Measurements from ENCODE around the gene CCM2L. TPM values are rescaled to one million over a fixed set of nuclear protein-coding genes. Genes with fewer than 3 reads are reported as not detected.
A peak's percentile ranks its signal among the peaks of the same experiment; 100 is the strongest.

The CCM2L gene
- total RNA-seq (2012; rRNA removed) (not detected in 2 replicates), polyA plus RNA-seq (2012; rRNA removed) (not detected in 2 replicates), Bru-seq, nascent RNA (not detected), BruChase-seq, experiment 1, labeled RNA remaining after a 6-hour chase (percentile 4 among the genes with signal in this experiment), BruChase-seq, experiment 2, labeled RNA remaining after a 2-hour chase (not detected)
- not detected in 2 replicates for polyA plus RNA-seq (2012; cell fraction: cytosol; rRNA removed)
- polyA plus RNA-seq (2012; cell fraction: nucleus; rRNA removed; ENCODE audit: low replicate concordance): not detected in 2 replicates
- long read RNA-seq: 0 reads

DNA sequence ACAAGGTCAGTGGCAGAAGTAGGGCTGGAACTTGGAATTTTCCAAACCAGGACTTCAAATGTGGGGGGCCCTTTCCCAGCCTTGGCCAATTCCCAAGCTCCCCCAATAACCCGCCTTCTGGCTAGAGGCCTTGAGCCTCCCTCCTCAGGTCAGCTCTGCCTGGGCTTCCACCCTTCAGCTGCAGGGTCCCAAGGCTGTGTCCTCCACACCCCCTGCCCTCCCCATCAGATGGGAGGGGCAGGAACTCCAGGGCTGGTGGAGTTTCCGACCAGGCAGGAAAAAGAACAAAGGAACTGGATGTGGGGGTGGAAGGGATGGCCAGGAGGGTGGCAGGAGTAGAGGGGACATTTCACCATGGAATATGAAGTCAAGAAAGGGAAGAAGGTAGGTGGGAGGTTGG, at the start of gene CCM2L:
TSS of gene CCM2L (plus strand) at position 338 of the 400 bp plus-strand sequence. CDS start at position 355, 17 bp downstream.
- H2BK15ac ChIP-seq (ENCODE audit: low read depth, low read length): no peak within 1 kb of the TSS
- H2BK20ac ChIP-seq (ENCODE audit: low read depth, low read length): no peak within 1 kb of the TSS
- H3K4ac ChIP-seq (ENCODE audit: low read depth, low read length): no peak within 1 kb of the TSS
- H2BK5ac ChIP-seq (ENCODE audit: low read depth, low read length, poor library complexity, severe bottlenecking): no peak within 1 kb of the TSS
- H3K4me2 ChIP-seq (ENCODE audit: low read depth, low read length): no peak within 1 kb of the TSS
- dilution Hi-C loops (cut with HindIII; ENCODE audit: low sequenced_read_pairs, unreplicated experiment): no loop called here
- no peak within 1 kb of the TSS for H2AK5ac ChIP-seq (ENCODE audit: low read depth, low read length)
- peaks cover 57% of the 10 kb centered on the region for H3K27me3 ChIP-seq (ENCODE audit: control insufficient read depth, insufficient read depth, low read length)
- no peak within 1 kb of the TSS for H3K4me3 ChIP-seq (ENCODE audit: insufficient read depth, low read depth, low read length)
- no peak within 1 kb of the TSS for H3K56ac ChIP-seq (ENCODE audit: extremely low read depth, insufficient read depth, low read length)
- H2AK9ac ChIP-seq (replicated peaks; ENCODE audit: low read depth, low read length, poor library complexity): no peak within 1 kb of the TSS
- TF ChIP-seq RAD21 (IDR thresholded peaks at IDR 0.05; ENCODE audit: low read length) (no peak), MAFK (IDR thresholded peaks at IDR 0.05; ENCODE audit: low read depth, low read length) (no peak), POLR2A (IDR thresholded peaks at IDR 0.05; ENCODE audit: low read depth, low read length) (no peak)
- no peak within 1 kb of the TSS for H2BK120ac ChIP-seq (ENCODE audit: low read depth, low read length)
- ChIA-PET CTCF (no interaction called here), POLR2A (ENCODE audit: unreplicated experiment) (no interaction called here)
- in situ Hi-C loops (cut with MboI; ENCODE audit: low sequenced_read_pairs): no loop called here
- no TSS peak for BruUV-seq (replicated peaks)
- H4K91ac ChIP-seq (ENCODE audit: insufficient read depth, low read depth, low read length): no peak within 1 kb of the TSS
- no peaks in the 10 kb centered on the region for H3K79me1 ChIP-seq (ENCODE audit: low read depth in 1 of 2, low read length in 2 of 2)
- H3K14ac ChIP-seq (replicated peaks; ENCODE audit: low read depth, low read length): no peak within 1 kb of the TSS
- no peaks in the 10 kb centered on the region for H4K20me1 ChIP-seq (ENCODE audit: insufficient read depth, low read length)
- no peaks in the 10 kb centered on the region for H3K9me1 ChIP-seq (ENCODE audit: insufficient read depth, low read length)
- no peak within 1 kb of the TSS for H3K18ac ChIP-seq (ENCODE audit: low read depth, low read length)
- H3K36me3 ChIP-seq (ENCODE audit: control insufficient read depth, insufficient read depth, low read length): no peaks in the 10 kb centered on the region
- H4K5ac ChIP-seq (ENCODE audit: low read depth, low read length): no peak within 1 kb of the TSS
- no peak within 1 kb of the TSS for H4K8ac ChIP-seq (ENCODE audit: low read depth in 2 of 2, low read length in 2 of 2)
- no peak within 1 kb of the TSS for H2AFZ ChIP-seq (replicated peaks; ENCODE audit: low read length, poor library complexity)
- intact Hi-C loops (cut with micrococcal nuclease): no loop called here
- H3K27ac ChIP-seq (ENCODE audit: insufficient read depth, low read length): no peak within 1 kb of the TSS
- H3K9me3 ChIP-seq (ENCODE audit: control insufficient read depth, insufficient read depth, low read length): no peaks in the 10 kb centered on the region
- ATAC-seq (ENCODE audit: low read depth) (no peak), DNase-seq (no peak)
- H3K4me1 ChIP-seq (ENCODE audit: control insufficient read depth, insufficient read depth, low read length): no peaks in the 10 kb centered on the region
- H3K9ac ChIP-seq (ENCODE audit: low read depth, low read length): no peak within 1 kb of the TSS
- 0% methylated on average over 1 of the region's 2 CpGs; no CpG with 5 or more reads in 1 of the 2 experiments for WGBS, 2 experiments (ENCODE audit: extremely low coverage in 2 of 2, insufficient read length in 1 of 2)
- H3K23ac ChIP-seq (ENCODE audit: low read depth, low read length): no peak within 1 kb of the TSS
